Brain pericyte (primary cell): ENCODE results near the gene SPATA6L.
A peak's percentile ranks its signal among the peaks of the same experiment; 100 is the strongest.
"Not testable (repeated sequence)": the region's sequence is repeated elsewhere in the genome, so short reads cannot be mapped to it uniquely, and the experiment has no call there.

ENCODE experiments used
- DNase-seq: peaks from one replicate; pipeline ENCODE4 v3.0.0-alpha.2; 2012; ENCODE audit warnings: low read depth, low spot score

The SPATA6L gene

DNA sequence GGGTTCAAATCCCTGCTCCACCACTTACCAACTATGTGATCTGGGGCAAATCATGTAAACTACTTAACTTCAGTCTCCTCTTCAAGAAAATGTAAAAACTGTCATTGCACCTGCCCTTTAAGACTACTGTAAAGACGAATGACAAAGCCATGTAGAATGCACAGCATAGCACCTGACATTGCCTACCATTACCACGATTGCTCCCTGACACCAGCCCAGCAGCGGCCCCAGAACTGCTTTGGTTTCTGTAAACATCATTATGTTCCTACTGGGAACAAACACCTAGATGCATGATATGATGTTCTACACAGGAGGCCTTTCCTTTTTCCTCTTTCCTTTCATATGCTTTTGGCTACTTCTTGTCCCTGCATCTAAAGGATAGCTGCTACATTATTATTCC, 27.3 kb downstream of the SPATA6L start:
- no peak for DNase-seq

GRCh38 chr9:4630836-4631235, 35.4 kb downstream of the SPATA6L start:
- no peak for DNase-seq

DNA sequence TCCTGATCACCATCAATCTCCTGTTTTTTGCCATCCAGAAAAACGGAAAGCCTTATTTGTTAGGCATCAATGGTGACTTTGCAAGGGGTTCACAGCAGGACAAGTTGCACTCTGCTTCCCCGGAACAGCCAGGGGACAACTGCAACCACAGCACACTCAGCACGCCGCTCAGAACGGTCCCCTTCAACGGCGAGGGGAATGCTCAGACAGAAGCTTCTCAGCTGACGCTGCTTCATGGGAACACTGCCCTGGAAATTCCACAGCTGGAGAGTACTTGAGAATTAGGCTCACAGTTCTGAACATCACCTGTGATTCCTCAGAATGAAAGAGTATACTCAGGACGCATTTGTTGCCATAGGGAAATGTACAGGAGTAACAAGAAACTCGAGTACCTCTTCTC, 44.3 kb downstream of the SPATA6L start:
- DNase-seq = no peak

- no peak for DNase-seq
These were observed 45.3 kb downstream of the SPATA6L start for GRCh38 chr9:4620881-4621555.

- DNase-seq = no peak
These were observed 46.1 kb downstream of the SPATA6L start for GRCh38 chr9:4620057-4620765.

DNA sequence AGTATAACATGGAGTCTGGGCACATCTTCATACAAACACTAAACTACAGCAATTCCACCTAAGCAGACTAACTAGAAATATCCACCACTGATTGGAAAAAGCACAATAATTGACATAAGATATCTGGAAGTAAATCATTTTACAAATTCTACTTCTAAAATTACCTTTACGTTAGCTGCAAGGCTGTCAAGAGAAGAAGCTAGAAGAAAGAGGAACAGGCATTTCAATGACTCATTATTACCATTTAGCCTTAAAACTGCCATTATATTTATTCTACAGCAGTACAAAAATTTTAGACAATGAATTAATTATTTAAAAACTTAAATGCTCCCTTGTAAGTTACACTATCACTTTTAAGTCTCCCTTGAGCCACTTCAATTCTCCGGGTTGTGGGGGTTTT, 47.6 kb downstream of the SPATA6L start:
- no peak for DNase-seq

DNA sequence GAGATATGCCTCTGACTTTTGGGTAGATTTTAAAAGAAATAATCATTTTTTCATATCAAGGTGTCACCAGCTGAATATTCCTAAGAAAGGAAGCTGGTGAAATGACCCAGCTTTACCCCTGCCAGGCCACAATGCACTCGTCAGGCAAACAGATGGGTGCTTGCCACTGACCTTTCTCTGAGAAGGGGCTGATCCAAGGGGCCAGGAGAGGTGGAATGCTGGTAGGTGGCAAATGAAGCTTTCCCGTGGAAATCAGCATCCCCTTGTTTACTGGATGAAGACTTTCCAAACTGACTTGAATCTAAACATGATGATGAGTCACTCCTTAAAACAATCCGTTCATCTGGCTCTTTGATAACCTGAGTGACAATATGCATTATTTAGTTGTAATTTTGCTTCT, 48.5 kb downstream of the SPATA6L start:
- no peak for DNase-seq

- no peak for DNase-seq
These were observed 50.5 kb downstream of the SPATA6L start for GRCh38 chr9:4615778-4616177.

DNA sequence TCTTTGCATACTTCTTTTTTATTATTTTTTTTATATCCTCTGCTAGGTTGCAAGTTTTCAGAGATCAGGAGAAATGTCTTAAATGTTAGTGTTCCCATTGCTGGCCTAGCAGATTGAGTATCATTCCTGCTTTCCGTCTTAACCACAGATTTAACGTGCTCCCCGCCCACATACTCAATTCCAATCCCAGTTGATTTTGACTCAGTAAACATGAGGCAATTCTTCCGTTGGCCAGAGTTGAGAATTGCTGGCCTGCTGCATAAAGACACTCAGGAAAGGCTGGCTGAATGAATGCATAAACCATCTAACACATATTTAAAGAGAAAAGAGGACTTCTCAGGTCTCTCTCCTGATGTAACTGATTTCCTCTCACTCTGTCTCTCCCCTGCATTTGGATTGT, 51.0 kb downstream of the SPATA6L start:
- DNase-seq = no peak

- DNase-seq = no peak
These were observed 51.7 kb downstream of the SPATA6L start for GRCh38 chr9:4614627-4615026.

- not testable (repeated sequence) for DNase-seq
These were observed 60.2 kb downstream of the SPATA6L start for GRCh38 chr9:4606033-4606432.

DNA sequence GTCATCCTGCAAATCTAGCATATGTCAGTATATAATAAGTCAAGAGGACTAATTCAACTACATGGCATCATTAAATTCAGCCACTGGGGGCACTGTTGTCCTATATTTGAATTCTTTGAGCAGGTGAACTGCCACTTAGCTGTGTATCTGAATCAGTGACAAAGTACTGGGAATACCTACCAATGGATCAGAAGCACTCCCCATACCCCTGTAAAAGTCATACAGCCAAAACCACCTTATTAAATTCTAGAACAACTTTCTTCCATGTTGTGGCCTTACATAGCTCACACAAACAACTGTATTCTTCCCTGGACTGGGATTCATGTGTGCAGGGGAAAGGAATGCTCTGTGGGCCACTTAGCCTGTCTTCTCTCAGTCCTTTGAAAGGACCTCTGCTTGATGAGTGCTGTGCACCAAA, 61.6 kb downstream of the SPATA6L start:
- DNase-seq = peak; percentile 13

- DNase-seq = no peak
These were observed 62.5 kb downstream of the SPATA6L start for GRCh38 chr9:4603830-4604229.

DNA sequence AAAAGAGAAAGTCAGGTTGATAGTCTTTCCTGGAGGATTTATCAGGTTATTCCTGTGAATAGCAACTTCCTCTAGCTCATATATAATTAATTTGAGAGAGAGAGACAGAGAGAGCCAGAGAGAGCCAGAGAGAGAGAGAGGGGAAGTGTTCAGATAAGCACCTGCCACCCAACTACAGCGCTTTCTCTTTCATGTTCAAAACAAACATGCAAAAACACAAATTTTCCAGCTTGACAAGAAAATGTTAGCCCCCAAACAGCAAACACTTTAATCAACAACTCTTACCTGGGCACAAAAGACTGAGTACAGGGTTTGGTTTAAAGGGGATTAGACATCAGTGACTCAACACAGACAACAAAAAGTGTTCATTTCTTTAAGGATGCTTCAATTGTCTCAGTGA, 65.9 kb downstream of the SPATA6L start:
- no peak for DNase-seq

DNA sequence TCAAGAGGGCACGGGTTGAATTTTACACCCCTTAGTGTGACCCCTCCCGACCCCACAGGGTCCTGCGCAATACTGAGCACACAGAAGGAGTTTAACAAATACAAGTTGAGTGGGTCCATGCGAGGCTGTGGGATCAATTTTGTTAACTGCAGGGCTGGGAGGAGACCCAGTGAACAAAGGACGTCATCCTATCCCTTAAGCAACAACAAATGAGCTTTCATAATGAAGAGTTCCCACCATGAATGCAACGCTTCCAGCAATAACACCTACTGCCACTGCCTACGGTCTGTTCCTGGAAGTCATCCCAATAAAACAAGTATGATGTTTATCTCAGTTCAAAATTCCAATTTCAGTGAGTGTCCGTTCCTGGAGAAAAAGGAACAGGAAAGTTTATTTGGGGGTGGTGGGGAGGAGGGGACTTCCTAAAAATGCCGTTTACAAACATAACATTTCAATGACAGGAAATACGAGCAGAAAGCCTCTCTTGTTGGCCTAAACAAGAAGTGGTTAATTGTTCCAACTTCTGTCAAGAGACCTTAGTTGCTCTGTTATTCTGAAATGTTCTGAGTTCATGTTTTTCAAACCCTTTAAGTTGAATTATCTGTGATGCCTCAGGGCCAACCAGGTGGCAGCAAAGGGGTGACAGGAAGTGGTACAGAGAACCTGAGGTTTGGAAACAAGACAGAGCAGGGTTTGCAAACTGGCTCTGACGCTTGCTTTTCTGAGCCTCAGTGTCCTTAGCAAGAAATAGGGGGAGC, 69.9 kb downstream of the SPATA6L start:
- DNase-seq = no peak

GRCh38 chr9:4594994-4595393, 71.3 kb downstream of the SPATA6L start:
- no peak for DNase-seq

DNA sequence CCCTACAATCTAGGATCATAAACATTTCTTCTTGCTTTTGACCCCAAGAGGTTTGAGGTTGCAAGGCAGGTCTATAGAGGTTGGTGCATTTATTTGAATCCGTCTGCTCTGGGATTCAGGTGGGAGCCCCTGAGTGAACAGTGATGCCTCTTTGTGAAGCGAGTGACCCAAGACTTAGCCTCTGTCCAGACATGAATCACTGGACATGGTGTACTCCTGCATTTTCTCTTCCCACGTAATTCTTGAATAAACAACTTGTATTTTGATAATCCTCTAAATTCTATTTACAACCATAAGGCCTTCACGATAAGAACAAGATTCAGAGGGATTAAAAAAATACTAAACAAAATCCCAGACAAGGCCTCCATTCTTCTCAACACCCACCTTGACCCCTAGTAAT, 71.7 kb downstream of the SPATA6L start:
- no peak for DNase-seq

- DNase-seq = no peak
These were observed 73.4 kb downstream of the SPATA6L start for GRCh38 chr9:4592886-4593285.

GRCh38 chr9:4592295-4592694, 74.0 kb downstream of the SPATA6L start:
- no peak for DNase-seq

DNA sequence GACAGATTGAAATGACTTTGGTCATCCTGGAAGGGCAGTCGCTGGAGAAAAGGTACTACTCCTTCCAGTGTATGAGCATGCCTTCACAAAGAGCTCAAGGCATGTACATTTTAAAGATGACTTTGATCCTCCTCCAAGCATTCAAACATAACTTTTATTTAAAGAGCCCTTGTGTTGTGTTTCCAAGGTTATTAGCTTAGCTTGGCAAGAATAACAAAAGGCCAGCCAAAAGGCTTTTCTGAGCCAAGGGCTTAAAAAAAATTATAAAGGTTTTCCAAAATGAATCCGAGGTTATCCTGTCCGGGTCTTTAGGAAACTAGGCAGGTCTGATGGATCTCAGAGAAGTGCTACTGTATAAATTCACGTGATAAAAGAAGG, 75.2 kb downstream of the SPATA6L start:
- DNase-seq = no peak

GRCh38 chr9:4590430-4591122, 75.7 kb downstream of the SPATA6L start:
- no peak for DNase-seq

DNA sequence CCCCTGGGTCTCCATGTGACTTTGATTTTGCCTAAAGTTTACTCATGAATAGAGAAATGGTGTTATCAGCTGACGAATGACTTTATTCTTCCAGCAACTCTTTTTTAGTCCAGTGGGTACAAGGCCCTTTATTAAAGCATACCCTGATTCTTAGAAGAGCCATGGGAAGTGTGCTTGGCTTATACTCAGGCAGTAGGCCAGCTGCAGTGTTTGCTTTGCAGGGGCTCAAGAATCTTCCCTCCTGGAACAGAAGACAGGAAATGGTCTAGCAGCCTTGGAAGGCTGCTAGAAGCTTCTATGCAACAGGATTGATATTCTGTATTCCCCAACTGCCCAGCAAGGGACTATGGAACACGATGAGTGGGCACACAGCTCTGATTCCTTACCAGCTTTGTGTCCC, 77.6 kb downstream of the SPATA6L start:
- DNase-seq = no peak
